PFSK-1 (cell line): ENCODE results near the gene MOCOS.
A peak's percentile ranks its signal among the peaks of the same experiment; 100 is the strongest.

Experiments
- FOXP2 ChIP-seq: optimal IDR thresholded peaks from 2 replicates; pipeline ENCODE3; 2011; ENCODE audit warnings: borderline replicate concordance, control low read depth, inconsistent platforms; ENCODE audit not compliant: insufficient read depth; ENCODE audit errors: extremely low read length, extremely low read depth
- POLR2AphosphoS5 ChIP-seq: IDR thresholded peaks from 2 replicates; pipeline ENCODE4 v1.6.1; 2012; ENCODE audit warnings: low read depth, mild to moderate bottlenecking, control low read depth, low read length, moderate library complexity
- REST ChIP-seq, 2 experiments: IDR thresholded peaks; 2 replicates each; pipeline versions ENCODE4 v1.6.1 to v1.8.0; 2011 to 2012; ENCODE audit warnings: low read depth in 2 of 2, low read length in 2 of 2, control low read depth in 1 of 2, inconsistent platforms in 1 of 2, mild to moderate bottlenecking in 1 of 2, moderate library complexity in 1 of 2; ENCODE audit not compliant: insufficient read depth in 1 of 2
- SIN3A ChIP-seq: IDR thresholded peaks from 2 replicates; pipeline ENCODE4 v1.6.1; 2012; ENCODE audit warnings: mild to moderate bottlenecking, low read length, moderate library complexity, borderline replicate concordance; ENCODE audit not compliant: insufficient read depth
- TAF1 ChIP-seq: IDR thresholded peaks from 2 replicates; pipeline ENCODE4 v1.6.1; 2012; ENCODE audit warnings: low read length, control low read depth, borderline replicate concordance; ENCODE audit not compliant: insufficient read depth

The MOCOS gene

GRCh38 chr18:36162981-36163380, 24.3 kb upstream of the MOCOS start:
- no peak for TF ChIP-seq POLR2AphosphoS5
- no peak for TF ChIP-seq FOXP2
- no peak for TF ChIP-seq SIN3A
- TF ChIP-seq TAF1, result no peak
- no peak for TF ChIP-seq REST (IDR thresholded peaks at IDR 0.05; ENCODE audit: insufficient read depth in 1 of 2, low read depth in 2 of 2, low read length in 2 of 2)

- TF ChIP-seq REST (IDR thresholded peaks at IDR 0.05; ENCODE audit: insufficient read depth in 1 of 2, low read depth in 2 of 2, low read length in 2 of 2) (no peak), TAF1 (no peak), FOXP2 (no peak), POLR2AphosphoS5 (no peak), SIN3A (no peak)
These were observed 19.5 kb upstream of the MOCOS start for GRCh38 chr18:36167692-36168218.

- TF ChIP-seq SIN3A, result no peak
- TF ChIP-seq POLR2AphosphoS5, result no peak
- TF ChIP-seq TAF1, result no peak
- TF ChIP-seq REST (IDR thresholded peaks at IDR 0.05; ENCODE audit: insufficient read depth in 1 of 2, low read depth in 2 of 2, low read length in 2 of 2), result no peak
- no peak for TF ChIP-seq FOXP2
These were observed 17.4 kb upstream of the MOCOS start for GRCh38 chr18:36169938-36170337.

DNA sequence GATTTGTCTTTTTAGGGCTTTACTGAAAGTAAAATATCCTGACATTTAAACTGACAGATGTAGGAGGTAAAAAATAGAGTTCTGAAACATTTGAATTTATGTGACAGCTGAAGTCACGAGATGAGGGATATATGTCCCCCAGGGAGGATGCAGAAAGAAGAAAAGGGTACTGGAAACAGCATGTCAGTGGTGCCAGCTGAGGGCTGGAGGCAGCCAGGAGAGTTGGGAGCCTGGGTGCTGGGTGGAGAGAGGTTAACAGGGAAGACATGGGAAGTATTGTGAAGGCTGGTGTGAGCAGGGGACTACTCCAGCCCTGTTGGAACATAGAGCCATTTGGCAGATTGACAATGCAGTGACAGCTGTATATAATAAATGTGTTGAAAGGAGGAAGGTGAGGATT, 11.8 kb upstream of the MOCOS start:
- TF ChIP-seq SIN3A, result no peak
- no peak for TF ChIP-seq REST (IDR thresholded peaks at IDR 0.05; ENCODE audit: insufficient read depth in 1 of 2, low read depth in 2 of 2, low read length in 2 of 2)

DNA sequence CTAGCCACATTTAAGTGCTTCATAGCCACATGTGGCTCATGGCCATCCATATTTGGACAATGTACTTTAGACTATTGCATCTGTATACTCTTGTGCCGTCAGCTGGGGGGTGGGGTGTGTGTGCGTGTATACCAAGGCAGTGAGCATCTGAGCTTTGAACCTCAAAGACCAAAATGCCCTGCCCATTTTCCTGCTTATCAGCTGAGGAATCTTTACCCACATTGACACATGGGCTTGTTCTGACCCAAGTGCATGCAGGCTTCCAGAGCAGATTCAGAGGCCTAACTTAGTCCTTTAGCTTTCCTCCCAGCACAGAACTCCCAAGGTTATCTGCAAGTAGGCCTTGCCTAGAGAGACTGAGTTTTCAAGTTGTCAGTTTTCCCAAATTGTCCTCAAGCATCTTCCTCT, 11.1 kb upstream of the MOCOS start:
- peak; percentile 71 for TF ChIP-seq FOXP2
- no peak for TF ChIP-seq SIN3A
- no peak for TF ChIP-seq POLR2AphosphoS5
